HepG2 (cell line): Measurements from ENCODE around the gene HEPACAM2.

Experiments
- BCL3 ChIP-seq: sonication (generic); formaldehyde crosslinking; IDR thresholded peaks from 2 replicates; pipeline ENCODE4 v1.5.1; 2020; ENCODE audit warnings: mild to moderate bottlenecking, missing genetic modification reagents, moderate library complexity
- CTCF ChIP-seq: sonication (generic); formaldehyde crosslinking; IDR thresholded peaks from 2 replicates; pipeline ENCODE4 v1.5.0; 2020; ENCODE audit warnings: mild to moderate bottlenecking, missing genetic modification reagents, moderate library complexity
- FOXM1 ChIP-seq: sonication (generic); formaldehyde crosslinking; IDR thresholded peaks from 2 replicates; pipeline ENCODE4 v1.5.0; 2020; ENCODE audit warnings: missing genetic modification reagents
- HNF4G ChIP-seq, 2 experiments: sonication (generic) in 1 of 2; formaldehyde crosslinking in 1 of 2; IDR thresholded peaks; 2 replicates each; pipeline versions ENCODE4 v1.4.0 to v1.6.1; 2011 to 2020; ENCODE audit warnings: borderline replicate concordance in 2 of 2, low read depth in 2 of 2, mild to moderate bottlenecking in 2 of 2, low read length in 1 of 2, missing genetic modification reagents in 1 of 2, moderate library complexity in 1 of 2
- SRF ChIP-seq: IDR thresholded peaks from 2 replicates; pipeline ENCODE4 v1.6.1; 2011; ENCODE audit warnings: mild to moderate bottlenecking, low read depth, low read length, moderate library complexity
- ZNF407 ChIP-seq: sonication (generic); formaldehyde crosslinking; IDR thresholded peaks from one replicate; pipeline ENCODE4 v1.5.1; 2020; ENCODE audit warnings: mild to moderate bottlenecking, missing genetic modification reagents; ENCODE audit errors: not compliant biosample characterization

GRCh38 chr7:93235541-93235940, 9.3 kb upstream of the HEPACAM2 start:
- TF ChIP-seq BCL3 (CRISPR knock-in tag): no peak
- TF ChIP-seq CTCF (CRISPR knock-in tag): no peak
- TF ChIP-seq SRF: no peak
- TF ChIP-seq ZNF407 (CRISPR knock-in tag): no peak
- TF ChIP-seq HNF4G (IDR thresholded peaks at IDR 0.05; ENCODE audit: borderline replicate concordance, low read depth, low read length): no peak
- TF ChIP-seq HNF4G (CRISPR knock-in tag; IDR thresholded peaks at IDR 0.05; ENCODE audit: borderline replicate concordance, low read depth): no peak
- TF ChIP-seq FOXM1 (CRISPR knock-in tag): no peak
